ENCODE measurements around the gene PRR16.
"Not testable (repeated sequence)": the region's sequence is repeated elsewhere in the genome, so short reads cannot be mapped to it uniquely, and the experiment has no call there.

Gene PRR16

GRCh38 chr5:120463991-120464626 is at the start of gene PRR16:
PRR16 (plus strand) TSS chr5:120464300.
- DNase-seq, result peak; percentile 3

GRCh38 chr5:120415985-120416384 is 48.1 kb upstream of the PRR16 start:
- DNase-seq, result no peak

DNA sequence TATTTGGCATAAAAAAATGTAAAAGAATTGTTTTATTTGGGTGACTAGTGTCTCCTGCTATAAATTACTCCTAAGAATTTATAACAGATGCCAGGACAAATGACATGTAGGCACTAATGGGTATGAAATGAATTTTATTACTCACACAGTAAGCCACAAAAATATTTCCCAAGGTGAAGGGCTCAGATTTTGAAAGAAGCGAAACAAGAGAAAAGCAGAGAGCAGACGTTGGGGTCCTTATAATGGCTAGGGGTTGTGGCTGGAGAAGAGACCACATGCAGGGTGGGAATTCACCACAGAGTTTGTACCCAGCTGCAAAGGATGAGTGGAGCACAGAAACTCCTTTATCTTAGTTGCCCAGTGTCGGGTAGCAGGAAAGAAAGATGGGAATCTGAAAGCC is 45.0 kb upstream of the PRR16 start:
- no peak for DNase-seq

GRCh38 chr5:120426633-120427275 is 37.3 kb upstream of the PRR16 start:
- not testable (repeated sequence) for DNase-seq

DNA sequence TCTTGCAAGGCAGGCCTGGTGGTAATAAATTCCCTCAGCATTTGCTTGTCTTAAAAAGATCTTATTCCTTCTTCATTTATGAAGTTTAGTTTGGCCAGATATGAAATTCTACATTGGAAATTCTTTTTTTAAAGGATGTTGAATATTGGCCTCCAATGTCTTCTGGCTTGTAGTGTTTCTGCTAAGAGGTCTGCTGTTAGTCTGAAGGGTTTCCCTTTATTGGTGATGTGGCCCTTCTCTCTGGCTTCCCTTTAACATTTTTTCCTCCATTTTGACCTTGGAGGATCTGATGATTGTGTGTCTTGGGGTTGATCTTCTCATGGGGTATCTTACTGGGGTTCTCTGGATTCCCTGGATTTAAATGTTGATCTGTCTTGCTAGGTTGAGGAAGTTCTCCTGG is 33.5 kb upstream of the PRR16 start:
- no peak for DNase-seq

DNA sequence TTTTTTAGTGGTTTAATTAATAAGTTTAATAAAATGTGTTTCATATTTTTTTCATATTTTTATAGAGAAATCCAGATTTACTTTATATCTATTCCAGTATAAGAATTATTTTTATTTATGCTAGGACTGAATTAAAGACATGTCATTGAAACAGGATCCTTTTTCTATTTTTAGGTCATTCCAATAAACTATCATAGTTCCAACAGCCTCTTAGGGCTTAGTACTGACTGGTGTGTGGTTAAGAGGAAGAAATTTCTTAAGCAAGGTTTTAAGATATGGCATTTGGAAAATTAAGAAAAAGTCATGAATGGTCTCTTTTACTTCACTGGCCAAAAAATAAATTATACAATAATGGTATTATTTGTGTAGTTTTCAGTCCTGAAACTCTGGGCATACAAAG is 31.2 kb upstream of the PRR16 start:
- DNase-seq, result no peak

- no peak for DNase-seq
Observed at GRCh38 chr5:120435129-120435528, 29.0 kb upstream of the PRR16 start.

DNA sequence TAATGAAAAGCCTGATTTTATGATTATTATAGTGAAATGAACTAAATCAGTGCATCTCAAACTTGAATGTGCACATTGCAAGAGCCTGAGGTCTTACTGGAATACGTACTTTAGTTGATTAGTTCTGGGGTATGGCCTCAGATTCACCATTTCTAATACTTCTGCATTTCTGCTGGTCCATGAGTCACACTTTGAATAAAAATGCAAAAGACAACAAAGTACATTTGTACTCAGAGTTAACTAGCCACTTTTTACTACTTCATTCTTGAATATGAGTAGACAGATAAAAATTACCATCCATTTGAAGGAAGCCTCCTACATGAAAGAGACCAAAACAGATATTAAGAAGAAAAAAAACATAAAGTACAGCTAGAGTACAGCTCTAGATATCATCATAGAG is 27.1 kb upstream of the PRR16 start:
- no peak for DNase-seq

GRCh38 chr5:120442694-120443093 is 21.4 kb upstream of the PRR16 start:
- DNase-seq, result no peak

GRCh38 chr5:120443607-120444006 is 20.5 kb upstream of the PRR16 start:
- DNase-seq, result no peak

GRCh38 chr5:120446068-120446492 is 18.0 kb upstream of the PRR16 start:
- DNase-seq, result no peak

- no peak for DNase-seq
Observed at GRCh38 chr5:120446901-120447300, 17.2 kb upstream of the PRR16 start.

DNA sequence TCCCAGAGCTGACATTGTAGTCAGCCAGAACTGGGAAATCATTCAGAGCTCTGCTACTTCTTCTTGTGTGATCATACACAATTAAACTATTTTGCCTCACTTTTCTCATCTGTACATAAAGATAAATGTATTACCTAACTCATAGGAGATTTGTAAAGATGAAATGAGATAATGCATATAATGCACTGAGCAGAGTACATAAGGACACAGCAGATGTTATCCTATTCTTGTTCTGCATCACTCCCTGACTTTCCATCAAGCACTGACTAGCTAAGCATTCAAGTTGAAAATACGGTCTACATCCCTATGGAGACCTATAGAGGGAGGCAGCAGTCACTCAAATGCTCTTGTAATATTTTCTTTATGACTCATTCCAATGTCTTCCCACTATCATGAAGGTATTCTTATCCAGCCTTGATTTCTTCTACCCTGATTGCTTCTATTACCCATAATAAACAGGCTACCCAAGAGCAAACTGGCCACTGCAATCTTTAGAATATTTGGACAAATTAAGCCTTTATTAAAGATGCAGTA is 16.3 kb upstream of the PRR16 start:
- DNase-seq, result no peak

DNA sequence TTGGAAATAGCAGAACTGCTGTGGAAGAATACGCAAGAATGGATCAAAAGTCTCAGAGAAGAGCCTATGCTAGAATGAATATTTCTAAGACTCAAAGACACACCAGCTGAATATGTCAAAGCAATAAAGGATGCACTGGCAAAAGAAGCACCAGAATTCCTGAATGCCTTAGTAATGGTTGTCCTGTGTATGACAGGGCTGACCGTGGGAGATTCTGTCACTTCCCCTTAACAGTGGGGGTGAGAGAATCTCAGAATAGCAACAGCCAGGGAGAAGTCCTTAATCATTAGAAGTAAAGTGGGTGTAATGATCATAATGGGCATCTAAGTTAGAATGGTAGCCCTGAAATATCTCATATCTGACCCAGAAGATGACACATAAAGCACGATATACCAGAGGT is 14.6 kb upstream of the PRR16 start:
- no peak for DNase-seq

DNA sequence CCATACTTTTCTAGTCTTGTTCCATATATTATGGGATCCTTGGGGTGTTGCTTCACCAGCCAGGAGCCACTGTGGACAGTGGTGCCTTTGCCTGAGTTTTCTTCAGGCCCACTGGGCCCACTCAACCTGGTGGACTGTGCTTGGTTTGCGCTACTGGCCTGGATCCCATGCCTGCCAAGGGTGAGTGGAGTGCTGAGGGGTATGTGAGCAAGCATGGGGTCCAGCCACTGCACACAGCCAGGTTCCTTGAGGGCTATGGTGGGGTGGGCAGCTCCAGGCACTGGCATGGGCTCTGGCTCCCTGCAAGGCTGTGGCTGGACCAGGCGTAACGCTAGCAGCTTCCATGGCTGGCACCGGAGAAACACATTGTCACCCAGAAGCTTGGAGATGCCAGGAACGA is 13.2 kb upstream of the PRR16 start:
- DNase-seq, result no peak

DNA sequence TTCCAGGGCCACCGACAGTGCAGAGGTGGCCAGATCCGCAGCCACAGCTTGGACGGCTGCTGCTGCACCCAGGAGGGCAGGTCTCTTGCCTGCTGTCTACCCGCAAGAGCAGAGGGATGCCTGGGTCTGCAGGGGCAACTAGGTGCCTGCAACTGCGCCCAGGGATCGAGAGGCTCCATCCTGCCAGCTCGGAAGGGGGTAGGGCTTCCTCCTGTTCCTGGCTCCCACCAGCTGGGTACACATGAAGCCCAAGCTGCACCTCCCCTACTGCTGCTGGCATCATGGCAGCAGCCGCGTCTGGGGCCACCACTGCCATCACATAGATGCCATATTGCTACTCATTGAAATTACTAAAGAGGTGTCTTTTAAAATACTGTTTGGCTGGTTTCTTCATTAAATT is 12.7 kb upstream of the PRR16 start:
- DNase-seq, result no peak

DNA sequence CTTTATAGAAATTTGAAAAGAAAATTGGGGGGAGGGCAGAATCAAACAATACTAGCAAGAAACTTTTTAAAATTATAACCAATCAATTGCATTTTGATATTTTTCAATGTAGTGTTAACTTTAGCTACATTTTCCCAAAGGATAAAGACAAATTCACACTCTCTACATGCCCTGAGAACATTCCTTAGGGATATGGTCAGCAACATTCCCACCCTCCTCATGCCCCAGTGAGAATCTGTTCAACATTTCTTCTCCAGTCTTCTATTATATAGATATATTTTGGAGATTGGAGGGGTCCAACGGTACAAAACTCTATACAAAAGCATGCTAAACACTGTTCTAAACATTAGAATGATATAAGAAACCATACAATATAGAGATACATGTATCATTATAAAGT is 11.6 kb upstream of the PRR16 start:
- no peak for DNase-seq

DNA sequence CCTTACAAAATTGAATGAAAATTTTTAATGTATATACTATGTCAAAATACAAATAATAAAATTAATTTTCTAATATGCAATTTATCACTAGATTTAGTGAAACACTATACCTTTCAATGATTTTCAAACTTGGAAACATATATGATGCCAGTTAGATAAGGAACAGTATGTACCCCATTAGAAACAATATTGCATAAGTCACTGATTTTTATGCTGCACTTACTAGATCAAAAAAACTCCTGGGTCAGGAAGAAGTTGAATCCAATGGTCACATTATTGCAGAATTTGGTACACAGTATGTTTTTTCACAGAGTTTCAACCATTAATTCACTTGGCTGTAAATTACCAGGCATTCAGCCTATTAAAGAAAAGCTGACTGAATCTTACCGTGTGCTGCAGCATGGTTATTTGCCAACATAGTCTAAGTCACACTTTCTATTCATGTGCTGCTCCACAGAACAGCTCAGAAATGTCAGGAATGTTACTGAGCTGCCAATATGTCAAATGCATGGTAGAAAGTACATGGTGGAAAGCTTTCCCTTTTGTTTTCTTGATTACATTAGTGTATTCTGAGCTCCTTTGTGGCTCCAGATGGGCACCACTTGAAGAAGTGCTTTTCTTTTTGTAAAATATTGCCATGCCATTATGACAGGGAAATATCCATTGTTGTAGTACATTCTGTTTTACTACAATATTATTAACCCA is 9.9 kb upstream of the PRR16 start:
- DNase-seq, result no peak

- no peak for DNase-seq
Observed at GRCh38 chr5:120456006-120456405, 8.1 kb upstream of the PRR16 start.

DNA sequence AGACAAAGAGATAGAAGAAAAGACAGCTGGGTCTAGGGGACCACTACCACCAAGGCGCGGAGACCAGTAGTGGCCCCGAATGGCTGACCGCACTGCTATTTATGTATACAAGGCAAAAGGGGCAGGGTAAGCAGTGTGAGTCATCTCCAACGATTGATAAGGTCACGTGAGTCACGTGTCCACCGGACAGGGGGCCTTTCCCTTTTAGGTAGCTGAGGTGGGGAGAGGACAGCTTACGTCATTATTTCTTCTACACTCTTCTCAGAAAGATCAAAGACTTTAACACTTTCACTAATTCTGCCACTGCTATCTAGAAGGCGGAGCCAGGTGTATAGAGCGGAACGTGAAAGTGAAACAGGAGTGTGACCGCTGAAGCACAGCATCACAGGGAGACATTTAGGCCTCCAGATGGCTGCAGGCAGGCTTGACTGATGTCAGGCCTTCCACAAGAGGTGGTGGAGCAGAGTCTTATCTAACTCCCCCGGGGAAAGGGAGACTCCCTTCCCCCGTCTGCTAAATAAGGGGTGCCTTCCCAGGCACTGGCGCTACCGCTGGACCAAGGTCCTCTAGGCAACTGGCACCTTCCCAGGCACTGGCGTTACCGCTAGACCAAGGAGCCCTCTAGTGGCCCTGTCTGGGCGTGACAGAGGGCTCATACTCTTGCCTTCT is 6.1 kb upstream of the PRR16 start:
- peak; percentile 12 for DNase-seq

DNA sequence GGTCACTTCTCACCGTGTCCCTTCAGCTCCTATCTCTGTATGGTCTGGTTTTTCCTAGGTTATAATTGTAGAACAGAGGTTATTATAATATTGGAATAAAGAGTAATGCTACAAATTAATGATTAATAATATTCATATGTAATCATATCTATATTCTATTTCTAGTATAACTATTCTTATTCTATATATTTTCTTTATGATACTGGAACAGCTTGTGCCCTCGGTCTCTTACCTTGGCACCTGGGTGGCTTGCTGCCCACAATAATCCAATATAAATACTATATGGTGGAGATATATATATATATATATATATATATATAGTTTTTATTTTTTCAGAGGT is 5.6 kb upstream of the PRR16 start:
- not testable (repeated sequence) for DNase-seq

GRCh38 chr5:120461251-120461650 is 2.8 kb upstream of the PRR16 start:
- DNase-seq, result no peak

- DNase-seq, result no peak
Observed at GRCh38 chr5:120463006-120463680, 957 bp upstream of the PRR16 start.
